T-helper 1 cell treated with Interleukin-12 subunit alpha and Interleukin-12 subunit beta and Interleukin-4 antibody, amounts not matched to agents 30 μg/mL and 1 μg/mL, for 36 hours (primary cell): ENCODE data around the gene EFEMP1.
"Not testable (repeated sequence)": the region's sequence is repeated elsewhere in the genome, so short reads cannot be mapped to it uniquely, and the experiment has no call there.

Experiments used
- H3K27ac Mint-ChIP-seq: one replicate; pipeline ENCODE4 v1.8.0; 2021; ENCODE audit warnings: mild to moderate bottlenecking, mixed read lengths
- H3K27me3 Mint-ChIP-seq: one replicate; pipeline ENCODE4 v1.8.0; 2021; ENCODE audit warnings: low read depth, mixed read lengths
- H3K36me3 Mint-ChIP-seq: one replicate; pipeline ENCODE4 v1.8.0; 2021; ENCODE audit warnings: low read depth, mixed read lengths
- H3K4me1 Mint-ChIP-seq: one replicate; pipeline ENCODE4 v1.8.0; 2021; ENCODE audit warnings: low read depth, mixed read lengths
- H3K4me3 Mint-ChIP-seq: one replicate; pipeline ENCODE4 v1.8.0; 2021; ENCODE audit warnings: mild to moderate bottlenecking, moderate library complexity, mixed read lengths
- H3K9me3 Mint-ChIP-seq: one replicate; pipeline ENCODE4 v1.8.0; 2021; ENCODE audit warnings: mixed read lengths

Gene EFEMP1

GRCh38 chr2:55848096-55848495 lies 75.5 kb downstream of the EFEMP1 start:
- H3K4me1 Mint-ChIP-seq: no peaks in the 10 kb centered on the region
- H3K9me3 Mint-ChIP-seq: no peaks in the 10 kb centered on the region
- H3K27me3 Mint-ChIP-seq: no peaks in the 10 kb centered on the region
- no peak overlapping the region for H3K4me3 Mint-ChIP-seq
- no peak overlapping the region for H3K27ac Mint-ChIP-seq
- no peaks in the 10 kb centered on the region for H3K36me3 Mint-ChIP-seq

GRCh38 chr2:55846426-55846825 lies 77.2 kb downstream of the EFEMP1 start:
- H3K27me3 Mint-ChIP-seq: no peaks in the 10 kb centered on the region
- no peaks in the 10 kb centered on the region for H3K9me3 Mint-ChIP-seq
- no peaks in the 10 kb centered on the region for H3K36me3 Mint-ChIP-seq
- no peak overlapping the region for H3K4me3 Mint-ChIP-seq
- no peaks in the 10 kb centered on the region for H3K4me1 Mint-ChIP-seq
- no peak overlapping the region for H3K27ac Mint-ChIP-seq

GRCh38 chr2:55844986-55845385 lies 78.6 kb downstream of the EFEMP1 start:
- Mint-ChIP-seq H3K27me3 (no peaks in the 10 kb centered on the region), H3K9me3 (no peaks in the 10 kb centered on the region)

GRCh38 chr2:55843994-55844345 lies 79.6 kb downstream of the EFEMP1 start:
- no peaks in the 10 kb centered on the region for H3K27me3 Mint-ChIP-seq
- H3K9me3 Mint-ChIP-seq: no peaks in the 10 kb centered on the region
- H3K4me1 Mint-ChIP-seq: no peaks in the 10 kb centered on the region
- no peak overlapping the region for H3K27ac Mint-ChIP-seq
- no peak overlapping the region for H3K4me3 Mint-ChIP-seq
- no peaks in the 10 kb centered on the region for H3K36me3 Mint-ChIP-seq

More at GRCh38 chr2:55844986-55845385, 78.6 kb downstream of the EFEMP1 start:
- H3K36me3 Mint-ChIP-seq: no peaks in the 10 kb centered on the region
- H3K4me3 Mint-ChIP-seq: no peak overlapping the region
- no peaks in the 10 kb centered on the region for H3K4me1 Mint-ChIP-seq
- H3K27ac Mint-ChIP-seq: no peak overlapping the region

GRCh38 chr2:55843096-55843993 lies 80.2 kb downstream of the EFEMP1 start:
- Mint-ChIP-seq H3K4me3 (no peak overlapping the region), H3K27ac (no peak overlapping the region), H3K4me1 (no peaks in the 10 kb centered on the region), H3K36me3 (no peaks in the 10 kb centered on the region), H3K9me3 (no peaks in the 10 kb centered on the region), H3K27me3 (no peaks in the 10 kb centered on the region)

- H3K27ac Mint-ChIP-seq: no peak overlapping the region
- H3K4me3 Mint-ChIP-seq: no peak overlapping the region
- H3K9me3 Mint-ChIP-seq: no peaks in the 10 kb centered on the region
- H3K36me3 Mint-ChIP-seq: no peaks in the 10 kb centered on the region
- H3K27me3 Mint-ChIP-seq: no peaks in the 10 kb centered on the region
- no peaks in the 10 kb centered on the region for H3K4me1 Mint-ChIP-seq
Observed at GRCh38 chr2:55842046-55842445, 81.5 kb downstream of the EFEMP1 start.

- peaks cover 4% of the 10 kb centered on the region for H3K9me3 Mint-ChIP-seq
- no peak overlapping the region for H3K27ac Mint-ChIP-seq
- no peaks in the 10 kb centered on the region for H3K36me3 Mint-ChIP-seq
- H3K27me3 Mint-ChIP-seq: no peaks in the 10 kb centered on the region
- H3K4me3 Mint-ChIP-seq: no peak overlapping the region
- no peaks in the 10 kb centered on the region for H3K4me1 Mint-ChIP-seq
Observed at GRCh38 chr2:55840460-55840859, 83.1 kb downstream of the EFEMP1 start.

GRCh38 chr2:55839182-55839819 lies 84.3 kb downstream of the EFEMP1 start:
- Mint-ChIP-seq H3K27ac (no peak overlapping the region), H3K27me3 (no peaks in the 10 kb centered on the region), H3K4me3 (no peak overlapping the region), H3K36me3 (no peaks in the 10 kb centered on the region), H3K4me1 (no peaks in the 10 kb centered on the region), H3K9me3 (peaks cover 4% of the 10 kb centered on the region)

- no peaks in the 10 kb centered on the region for H3K4me1 Mint-ChIP-seq
- peaks cover 4% of the 10 kb centered on the region for H3K9me3 Mint-ChIP-seq
- H3K27me3 Mint-ChIP-seq: no peaks in the 10 kb centered on the region
- H3K36me3 Mint-ChIP-seq: no peaks in the 10 kb centered on the region
- H3K27ac Mint-ChIP-seq: no peak overlapping the region
- no peak overlapping the region for H3K4me3 Mint-ChIP-seq
Observed at GRCh38 chr2:55838653-55839052, 84.9 kb downstream of the EFEMP1 start.

- H3K36me3 Mint-ChIP-seq, H3K4me1 Mint-ChIP-seq, H3K27ac Mint-ChIP-seq, H3K9me3 Mint-ChIP-seq, H3K27me3 Mint-ChIP-seq, H3K4me3 Mint-ChIP-seq: not testable (repeated sequence)
Observed at GRCh38 chr2:55838117-55838516, 85.5 kb downstream of the EFEMP1 start.

GRCh38 chr2:55837073-55837472 lies 86.5 kb downstream of the EFEMP1 start:
- H3K4me3 Mint-ChIP-seq: no peak overlapping the region
- H3K4me1 Mint-ChIP-seq: no peaks in the 10 kb centered on the region
- no peaks in the 10 kb centered on the region for H3K36me3 Mint-ChIP-seq
- H3K9me3 Mint-ChIP-seq: peaks cover 4% of the 10 kb centered on the region
- no peak overlapping the region for H3K27ac Mint-ChIP-seq
- H3K27me3 Mint-ChIP-seq: no peaks in the 10 kb centered on the region

- not testable (repeated sequence) for H3K9me3 Mint-ChIP-seq, H3K36me3 Mint-ChIP-seq, H3K27ac Mint-ChIP-seq, H3K4me1 Mint-ChIP-seq, H3K4me3 Mint-ChIP-seq, H3K27me3 Mint-ChIP-seq
Observed at GRCh38 chr2:55831671-55832410, 91.7 kb downstream of the EFEMP1 start.

- Mint-ChIP-seq H3K9me3 (no peaks in the 10 kb centered on the region), H3K36me3 (no peaks in the 10 kb centered on the region), H3K27ac (no peak overlapping the region), H3K27me3 (no peaks in the 10 kb centered on the region), H3K4me3 (no peak overlapping the region), H3K4me1 (no peaks in the 10 kb centered on the region)
Observed at GRCh38 chr2:55827855-55828254, 95.7 kb downstream of the EFEMP1 start.

GRCh38 chr2:55827428-55827827 lies 96.2 kb downstream of the EFEMP1 start:
- not testable (repeated sequence) for H3K4me1 Mint-ChIP-seq, H3K9me3 Mint-ChIP-seq, H3K27ac Mint-ChIP-seq, H3K36me3 Mint-ChIP-seq, H3K27me3 Mint-ChIP-seq, H3K4me3 Mint-ChIP-seq

GRCh38 chr2:55826246-55826645 lies 97.3 kb downstream of the EFEMP1 start:
- no peak overlapping the region for H3K27ac Mint-ChIP-seq
- no peaks in the 10 kb centered on the region for H3K9me3 Mint-ChIP-seq
- no peaks in the 10 kb centered on the region for H3K4me1 Mint-ChIP-seq
- no peaks in the 10 kb centered on the region for H3K27me3 Mint-ChIP-seq
- no peaks in the 10 kb centered on the region for H3K36me3 Mint-ChIP-seq
- H3K4me3 Mint-ChIP-seq: no peak overlapping the region
